ENCODE data around the gene DHFR2. TPM values are rescaled to one million over a fixed set of nuclear protein-coding genes. Genes with fewer than 3 reads are reported as not detected.

Gene DHFR2
- total RNA-seq, 1 experiment from 2014 or later = 9.8 TPM

- CTCF ChIA-PET = no interaction called here
- H3K4me1 ChIP-seq (ENCODE audit: insufficient read depth, low read length, poor library complexity, severe bottlenecking) = no peaks in the 10 kb centered on the region
- no peak overlapping the region for H3K4me3 ChIP-seq (ENCODE audit: low read depth, low read length, poor library complexity, severe bottlenecking)
- no peak for DNase-seq (ENCODE audit: low spot score)
- no peaks in the 10 kb centered on the region for H3K27me3 ChIP-seq (replicated peaks; ENCODE audit: insufficient read depth, low read depth, low read length, poor library complexity)
- H3K9me3 ChIP-seq (ENCODE audit: low read depth, low read length, poor library complexity, severe bottlenecking) = no peaks in the 10 kb centered on the region
- POLR2A ChIA-PET (ENCODE audit: low non-redundant PET) = no interaction called here
- no peak for TF ChIP-seq CTCF (conservative IDR thresholded peaks at IDR 0.05; ENCODE audit: low read depth, low read length)
- TF ChIP-seq EZH2 (IDR thresholded peaks at IDR 0.05; ENCODE audit: borderline replicate concordance, low read depth, low read length, poor library complexity, severe bottlenecking) = no peak
- no peak overlapping the region for H3K27ac ChIP-seq (ENCODE audit: low read depth, low read length, poor library complexity, severe bottlenecking)
- intact Hi-C loops (cut with micrococcal nuclease; ENCODE audit: unreplicated experiment) = no loop called here
- H3K36me3 ChIP-seq (ENCODE audit: insufficient read depth, low read length, poor library complexity, severe bottlenecking) = peaks cover 3% of the 10 kb centered on the region
- no TSS peak for BruUV-seq (replicated peaks)
Measured at GRCh38 chr3:94043285-94043684, 19.4 kb downstream of the DHFR2 start.

GRCh38 chr3:94036909-94037507 lies 25.7 kb downstream of the DHFR2 start:
- Histone ChIP-seq H3K27me3 (replicated peaks; ENCODE audit: insufficient read depth, low read depth, low read length, poor library complexity) (no peaks in the 10 kb centered on the region), H3K9me3 (ENCODE audit: low read depth, low read length, poor library complexity, severe bottlenecking) (no peaks in the 10 kb centered on the region), H3K36me3 (ENCODE audit: insufficient read depth, low read length, poor library complexity, severe bottlenecking) (no peaks in the 10 kb centered on the region), H3K4me1 (ENCODE audit: insufficient read depth, low read length, poor library complexity, severe bottlenecking) (no peaks in the 10 kb centered on the region), H3K27ac (ENCODE audit: low read depth, low read length, poor library complexity, severe bottlenecking) (no peak overlapping the region), H3K4me3 (ENCODE audit: low read depth, low read length, poor library complexity, severe bottlenecking) (no peak overlapping the region)
- no peak for TF ChIP-seq EZH2 (IDR thresholded peaks at IDR 0.05; ENCODE audit: borderline replicate concordance, low read depth, low read length, poor library complexity, severe bottlenecking)
- peak; percentile 69 for TF ChIP-seq CTCF (conservative IDR thresholded peaks at IDR 0.05; ENCODE audit: low read depth, low read length)
- DNase-seq (ENCODE audit: low spot score) = peak; percentile 70
- CTCF ChIA-PET = no interaction called here
- intact Hi-C loops (cut with micrococcal nuclease; ENCODE audit: unreplicated experiment) = no loop called here
- BruUV-seq (replicated peaks) = no TSS peak
- POLR2A ChIA-PET (ENCODE audit: low non-redundant PET) = interaction anchor here (0.6 kb wide), 1 partner anchor 52 kb away, joined by 3 read pairs; no protein-coding TSS in a partner anchor

GRCh38 chr3:94028093-94028837 lies 34.5 kb downstream of the DHFR2 start, which contains the start of gene STX19:
STX19 (minus strand) TSS chr3:94028597; CDS start chr3:94015269, 13,328 bp downstream.
- intact Hi-C loops (cut with micrococcal nuclease; ENCODE audit: unreplicated experiment) = no loop called here
- POLR2A ChIA-PET (ENCODE audit: low non-redundant PET) = no interaction called here
- no TSS peak for BruUV-seq (replicated peaks)

More at GRCh38 chr3:94028093-94028837, 34.5 kb downstream of the DHFR2 start, which contains the start of gene STX19:
- H3K36me3 ChIP-seq (ENCODE audit: insufficient read depth, low read length, poor library complexity, severe bottlenecking) = no peaks in the 10 kb centered on the region
- no peaks in the 10 kb centered on the region for H3K27me3 ChIP-seq (replicated peaks; ENCODE audit: insufficient read depth, low read depth, low read length, poor library complexity)
- H3K27ac ChIP-seq (ENCODE audit: low read depth, low read length, poor library complexity, severe bottlenecking) = no peak within 1 kb of the TSS
- H3K4me1 ChIP-seq (ENCODE audit: insufficient read depth, low read length, poor library complexity, severe bottlenecking) = no peaks in the 10 kb centered on the region
- no peak for TF ChIP-seq EZH2 (IDR thresholded peaks at IDR 0.05; ENCODE audit: borderline replicate concordance, low read depth, low read length, poor library complexity, severe bottlenecking)
- TF ChIP-seq CTCF (conservative IDR thresholded peaks at IDR 0.05; ENCODE audit: low read depth, low read length) = no peak
- CTCF ChIA-PET = no interaction called here
- peak; percentile 48 for DNase-seq (ENCODE audit: low spot score)
- no peaks in the 10 kb centered on the region for H3K9me3 ChIP-seq (ENCODE audit: low read depth, low read length, poor library complexity, severe bottlenecking)
- H3K4me3 ChIP-seq (ENCODE audit: low read depth, low read length, poor library complexity, severe bottlenecking) = no peak within 1 kb of the TSS
